ENCODE data around the gene VWA8.
"Not testable (repeated sequence)": the region's sequence is repeated elsewhere in the genome, so short reads cannot be mapped to it uniquely, and the experiment has no call there.

The VWA8 gene

GRCh38 chr13:41765813-41766212 lies 195.1 kb downstream of the VWA8 start:
- DNase-seq: no peak
- TF ChIP-seq POLR2A (IDR thresholded peaks at IDR 0.05; ENCODE audit: low read length): no peak
- no peak for TF ChIP-seq GATA1 (IDR thresholded peaks at IDR 0.05; ENCODE audit: low read depth, low read length)

GRCh38 chr13:41765020-41765419 lies 195.9 kb downstream of the VWA8 start:
- DNase-seq: no peak
- TF ChIP-seq POLR2A (IDR thresholded peaks at IDR 0.05; ENCODE audit: low read length): no peak
- TF ChIP-seq GATA1 (IDR thresholded peaks at IDR 0.05; ENCODE audit: low read depth, low read length): no peak

GRCh38 chr13:41764558-41764957 lies 196.4 kb downstream of the VWA8 start:
- DNase-seq: no peak
- TF ChIP-seq GATA1 (IDR thresholded peaks at IDR 0.05; ENCODE audit: low read depth, low read length) (no peak), POLR2A (IDR thresholded peaks at IDR 0.05; ENCODE audit: low read length) (no peak)

GRCh38 chr13:41763782-41764181 lies 197.1 kb downstream of the VWA8 start:
- TF ChIP-seq GATA1 (IDR thresholded peaks at IDR 0.05; ENCODE audit: low read depth, low read length) (no peak), POLR2A (IDR thresholded peaks at IDR 0.05; ENCODE audit: low read length) (no peak)
- peak; percentile 11 to 64 for DNase-seq

GRCh38 chr13:41762796-41763195 lies 198.1 kb downstream of the VWA8 start:
- no peak for DNase-seq
- no peak for TF ChIP-seq GATA1 (IDR thresholded peaks at IDR 0.05; ENCODE audit: low read depth, low read length)
- TF ChIP-seq POLR2A (IDR thresholded peaks at IDR 0.05; ENCODE audit: low read length): no peak

GRCh38 chr13:41756198-41756880 lies 204.6 kb downstream of the VWA8 start:
- DNase-seq: no peak
- no peak for TF ChIP-seq GATA1 (IDR thresholded peaks at IDR 0.05; ENCODE audit: low read depth, low read length)
- TF ChIP-seq POLR2A (IDR thresholded peaks at IDR 0.05; ENCODE audit: low read length): no peak

GRCh38 chr13:41751734-41752445 lies 209.0 kb downstream of the VWA8 start:
- no peak for DNase-seq
- no peak for TF ChIP-seq GATA1 (IDR thresholded peaks at IDR 0.05; ENCODE audit: low read depth, low read length)
- TF ChIP-seq POLR2A (IDR thresholded peaks at IDR 0.05; ENCODE audit: low read length): no peak

GRCh38 chr13:41751277-41751676 lies 209.6 kb downstream of the VWA8 start:
- DNase-seq: peak; percentile 28 to 32
- TF ChIP-seq GATA1 (IDR thresholded peaks at IDR 0.05; ENCODE audit: low read depth, low read length) (no peak), POLR2A (IDR thresholded peaks at IDR 0.05; ENCODE audit: low read length) (no peak)

- TF ChIP-seq POLR2A (IDR thresholded peaks at IDR 0.05; ENCODE audit: low read length): no peak
- no peak for TF ChIP-seq GATA1 (IDR thresholded peaks at IDR 0.05; ENCODE audit: low read depth, low read length)
- DNase-seq: no peak
Observed at GRCh38 chr13:41746259-41746658, 214.7 kb downstream of the VWA8 start.

GRCh38 chr13:41745496-41745895 lies 215.4 kb downstream of the VWA8 start:
- not testable (repeated sequence) for DNase-seq

- DNase-seq: no peak
Observed at GRCh38 chr13:41742917-41743552, 217.9 kb downstream of the VWA8 start.

GRCh38 chr13:41740479-41740878 lies 220.4 kb downstream of the VWA8 start:
- TF ChIP-seq GATA1 (IDR thresholded peaks at IDR 0.05; ENCODE audit: low read depth, low read length) (no peak), POLR2A (IDR thresholded peaks at IDR 0.05; ENCODE audit: low read length) (no peak)
- no peak for DNase-seq

More at GRCh38 chr13:41742917-41743552, 217.9 kb downstream of the VWA8 start:
- TF ChIP-seq POLR2A (IDR thresholded peaks at IDR 0.05; ENCODE audit: low read length) (no peak), GATA1 (IDR thresholded peaks at IDR 0.05; ENCODE audit: low read depth, low read length) (no peak)

- TF ChIP-seq POLR2A (IDR thresholded peaks at IDR 0.05; ENCODE audit: low read length) (no peak), GATA1 (IDR thresholded peaks at IDR 0.05; ENCODE audit: low read depth, low read length) (no peak)
- DNase-seq: peak in 1 of 2 experiments; percentile 14
Observed at GRCh38 chr13:41722684-41723535, 238.0 kb downstream of the VWA8 start.
